ENCODE measurements around the gene HPD. TPM values are rescaled to one million over a fixed set of nuclear protein-coding genes. Genes with fewer than 3 reads are reported as not detected.

Gene HPD
- total and polyA plus RNA-seq, 4 donors: 0.17 to 0.72 (median 0.28) TPM

DNA sequence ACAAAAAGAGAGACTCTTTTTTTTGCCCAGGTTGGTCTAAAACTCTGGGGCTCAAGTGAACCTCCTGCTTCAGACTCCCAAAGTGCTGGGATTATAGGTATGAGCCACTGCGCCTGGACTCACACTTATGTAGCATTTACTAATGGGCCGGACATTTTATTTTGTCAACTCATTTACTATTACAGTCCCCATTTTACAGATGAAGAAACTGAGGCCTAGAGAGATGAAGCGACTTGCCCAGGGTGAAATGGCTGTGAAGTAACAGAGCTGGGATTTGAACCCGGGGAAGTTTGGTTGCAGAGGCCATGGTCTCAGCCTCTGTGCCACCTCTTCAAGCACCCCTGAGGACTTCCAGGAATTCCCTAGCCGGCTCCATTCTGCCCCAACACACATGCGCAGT, 9.4 kb downstream of the HPD start:
- no peak overlapping the region for H3K4me3 ChIP-seq (ENCODE audit: low read depth, low read length)
- WGBS (ENCODE audit: insufficient coverage): 94% methylated on average over 3 of the region's 6 CpGs
- DNase-seq (ENCODE audit: low read depth in 4 of 6, low spot score in 6 of 6): no peak

DNA sequence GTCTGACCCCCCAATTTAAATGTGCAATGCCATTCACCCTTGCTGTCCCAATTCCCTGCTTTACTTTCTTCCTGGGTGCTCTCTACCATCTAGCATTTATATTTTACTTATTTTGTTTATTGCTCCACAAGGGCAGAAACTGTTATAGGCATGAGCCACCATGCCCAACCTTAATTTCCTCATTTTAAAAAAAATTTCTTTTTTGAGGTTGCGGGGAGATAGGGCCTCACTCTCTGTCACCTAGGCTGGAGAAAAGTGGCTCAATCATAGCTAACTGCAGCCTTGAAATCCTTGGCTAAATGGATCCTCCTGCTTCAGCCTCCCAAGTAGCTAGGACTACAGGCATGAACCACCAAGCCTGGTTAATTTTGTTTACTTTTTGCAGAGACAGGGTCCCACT, 13.0 kb downstream of the HPD start:
- no peaks in the 10 kb centered on the region for H3K9me3 ChIP-seq (ENCODE audit: control insufficient read depth, insufficient read depth, low read length)
- no peak overlapping the region for H3K27ac ChIP-seq (ENCODE audit: low read depth, low read length)
- 100% methylated on average over 1 of the region's 1 CpG for WGBS (ENCODE audit: insufficient coverage)
- H3K36me3 ChIP-seq (ENCODE audit: control insufficient read depth, insufficient read depth, low read length): no peaks in the 10 kb centered on the region
- H3K27me3 ChIP-seq (ENCODE audit: control insufficient read depth, insufficient read depth, low read length): no peaks in the 10 kb centered on the region
- DNase-seq (ENCODE audit: low read depth in 4 of 6, low spot score in 6 of 6): no peak
- no peak overlapping the region for H3K4me3 ChIP-seq (ENCODE audit: low read depth, low read length)
- no peaks in the 10 kb centered on the region for H3K4me1 ChIP-seq (ENCODE audit: control insufficient read depth, insufficient read depth, low read length)

More for the DNA sequence above, 9.4 kb downstream of the HPD start:
- Histone ChIP-seq H3K4me1 (ENCODE audit: control insufficient read depth, insufficient read depth, low read length) (no peaks in the 10 kb centered on the region), H3K36me3 (ENCODE audit: control insufficient read depth, insufficient read depth, low read length) (no peaks in the 10 kb centered on the region), H3K9me3 (ENCODE audit: control insufficient read depth, insufficient read depth, low read length) (no peaks in the 10 kb centered on the region), H3K27ac (ENCODE audit: low read depth, low read length) (no peak overlapping the region), H3K27me3 (ENCODE audit: control insufficient read depth, insufficient read depth, low read length) (no peaks in the 10 kb centered on the region)

GRCh38 chr12:121843236-121843982, 15.2 kb downstream of the HPD start:
- no peaks in the 10 kb centered on the region for H3K36me3 ChIP-seq (ENCODE audit: control insufficient read depth, insufficient read depth, low read length)
- no peak for DNase-seq (ENCODE audit: low read depth in 4 of 6, low spot score in 6 of 6)
- H3K4me1 ChIP-seq (ENCODE audit: control insufficient read depth, insufficient read depth, low read length): peaks cover 18% of the 10 kb centered on the region
- H3K27ac ChIP-seq (ENCODE audit: low read depth, low read length): no peak overlapping the region
- 77% methylated on average over 11 of the region's 13 CpGs for WGBS (ENCODE audit: insufficient coverage)
- no peaks in the 10 kb centered on the region for H3K9me3 ChIP-seq (ENCODE audit: control insufficient read depth, insufficient read depth, low read length)
- H3K27me3 ChIP-seq (ENCODE audit: control insufficient read depth, insufficient read depth, low read length): no peaks in the 10 kb centered on the region
- no peak overlapping the region for H3K4me3 ChIP-seq (ENCODE audit: low read depth, low read length)

DNA sequence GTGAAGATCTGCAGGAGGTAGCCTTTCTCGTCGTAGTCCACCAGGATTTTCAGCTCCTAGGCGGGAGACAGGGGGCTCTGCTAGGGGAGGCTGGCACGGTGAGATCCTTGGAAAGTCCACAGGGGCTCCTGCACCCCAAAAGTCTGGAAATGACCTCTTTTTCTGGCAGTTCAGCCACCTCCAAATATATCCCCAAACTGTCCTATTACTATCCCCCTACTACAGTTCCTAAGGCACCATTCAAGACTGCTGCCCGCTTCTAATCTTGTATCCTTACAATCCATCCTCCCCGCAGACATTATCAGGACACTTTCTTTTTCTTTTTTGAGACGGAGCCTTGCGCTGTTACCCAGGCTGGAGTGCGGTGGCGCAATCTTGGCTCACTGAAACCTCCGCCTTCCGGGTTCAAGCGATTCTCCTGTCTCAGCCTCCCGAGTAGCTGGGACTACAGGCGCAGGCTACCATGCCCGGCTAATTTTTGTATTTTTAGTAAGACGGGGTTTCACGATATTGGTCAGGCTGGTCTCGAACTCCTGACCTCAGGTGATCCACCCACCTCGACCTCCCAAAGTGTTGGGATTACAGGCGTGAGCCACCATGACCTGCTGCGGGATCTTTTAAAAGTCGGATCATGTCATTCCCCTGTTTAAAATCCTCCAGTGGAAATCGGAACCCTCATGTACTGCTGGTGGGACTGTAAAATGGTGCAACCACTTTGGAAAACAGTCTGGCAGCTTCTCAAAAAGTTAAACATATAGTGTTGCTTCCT, 18.5 kb downstream of the HPD start:
- no peaks in the 10 kb centered on the region for H3K9me3 ChIP-seq (ENCODE audit: control insufficient read depth, insufficient read depth, low read length)
- 74% methylated on average over 20 of the region's 24 CpGs for WGBS (ENCODE audit: insufficient coverage)
- H3K36me3 ChIP-seq (ENCODE audit: control insufficient read depth, insufficient read depth, low read length): no peaks in the 10 kb centered on the region
- no peak overlapping the region for H3K27ac ChIP-seq (ENCODE audit: low read depth, low read length)
- DNase-seq (ENCODE audit: low read depth in 4 of 6, low spot score in 6 of 6): no peak
- peak overlapping the region; percentile 56 for H3K4me3 ChIP-seq (ENCODE audit: low read depth, low read length)
- H3K4me1 ChIP-seq (ENCODE audit: control insufficient read depth, insufficient read depth, low read length): peaks cover 18% of the 10 kb centered on the region
- no peaks in the 10 kb centered on the region for H3K27me3 ChIP-seq (ENCODE audit: control insufficient read depth, insufficient read depth, low read length)

DNA sequence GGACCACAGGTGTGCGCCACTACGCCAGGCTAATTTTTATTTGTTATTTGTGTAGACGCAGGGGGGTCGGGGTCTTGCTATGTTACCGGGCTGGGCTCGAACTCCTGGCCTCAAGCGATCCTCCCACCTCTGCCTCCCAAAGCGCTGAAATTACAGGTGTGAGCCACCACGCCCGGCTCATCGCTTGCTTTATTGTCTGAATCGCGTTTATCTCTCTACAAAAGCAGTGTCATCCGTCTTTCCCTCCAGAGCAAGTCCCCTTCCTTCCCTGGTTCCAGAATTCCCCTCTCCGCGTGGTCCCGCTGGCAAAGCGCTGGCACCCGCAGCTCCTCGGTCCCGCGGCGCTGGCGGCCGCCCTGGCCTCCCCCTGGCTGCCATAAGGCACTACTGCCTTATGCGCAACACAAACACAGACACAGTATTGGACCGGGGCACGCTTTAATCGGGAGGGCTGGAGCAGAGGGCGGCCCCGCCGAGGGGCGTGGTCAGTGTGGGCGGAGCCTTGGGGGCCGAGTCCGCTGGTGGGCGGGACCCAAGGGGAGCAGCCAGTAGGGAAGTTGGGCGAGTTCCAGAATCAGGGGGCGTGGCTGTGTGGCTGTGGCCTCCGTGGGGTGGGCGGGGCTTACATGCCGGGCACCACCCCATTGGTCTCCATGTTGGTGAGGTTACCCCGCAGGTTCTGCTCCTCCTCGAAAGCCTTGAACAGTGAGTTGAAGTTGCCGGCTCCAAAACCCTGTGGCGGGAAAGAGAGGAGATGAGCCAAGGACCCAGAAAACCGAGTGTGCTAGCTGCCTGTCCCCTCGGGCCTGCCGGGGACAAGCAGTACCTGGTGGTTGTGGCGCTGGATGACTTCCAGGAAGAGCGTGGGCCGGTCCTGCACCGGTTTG, 19.3 kb downstream of the HPD start:
- DNase-seq (ENCODE audit: low read depth in 4 of 6, low spot score in 6 of 6): peak; percentile 77 to 99 (median 91)
- Histone ChIP-seq H3K4me1 (ENCODE audit: control insufficient read depth, insufficient read depth, low read length) (peaks cover 18% of the 10 kb centered on the region), H3K9me3 (ENCODE audit: control insufficient read depth, insufficient read depth, low read length) (no peaks in the 10 kb centered on the region), H3K4me3 (ENCODE audit: low read depth, low read length) (peak overlapping the region; percentile 56), H3K27me3 (ENCODE audit: control insufficient read depth, insufficient read depth, low read length) (no peaks in the 10 kb centered on the region), H3K27ac (ENCODE audit: low read depth, low read length) (no peak overlapping the region), H3K36me3 (ENCODE audit: control insufficient read depth, insufficient read depth, low read length) (no peaks in the 10 kb centered on the region)
- 8% methylated on average over 47 of the region's 53 CpGs for WGBS (ENCODE audit: insufficient coverage)

DNA sequence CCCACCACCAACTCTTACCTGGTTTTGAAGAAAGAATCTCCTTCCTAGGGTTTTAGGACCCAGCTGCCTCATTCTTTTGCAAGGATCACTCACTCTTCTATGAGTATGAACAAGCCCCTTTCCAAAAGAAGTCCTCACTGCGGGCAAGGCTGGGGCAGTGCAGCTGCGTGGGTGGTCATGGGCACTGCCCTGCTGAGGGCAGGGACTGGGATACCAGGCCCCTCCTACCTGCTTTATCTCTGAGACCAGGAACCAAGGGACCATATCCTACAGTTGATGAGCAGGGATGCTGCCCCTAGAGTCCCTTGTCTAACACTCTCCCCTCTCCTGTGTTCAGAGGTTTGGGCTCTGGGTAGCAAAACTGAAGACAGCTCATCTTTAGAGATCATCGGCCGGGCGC, 20.5 kb downstream of the HPD start:
- Histone ChIP-seq H3K4me3 (ENCODE audit: low read depth, low read length) (no peak overlapping the region), H3K36me3 (ENCODE audit: control insufficient read depth, insufficient read depth, low read length) (no peaks in the 10 kb centered on the region), H3K4me1 (ENCODE audit: control insufficient read depth, insufficient read depth, low read length) (peaks cover 18% of the 10 kb centered on the region), H3K27ac (ENCODE audit: low read depth, low read length) (no peak overlapping the region), H3K27me3 (ENCODE audit: control insufficient read depth, insufficient read depth, low read length) (no peaks in the 10 kb centered on the region), H3K9me3 (ENCODE audit: control insufficient read depth, insufficient read depth, low read length) (no peaks in the 10 kb centered on the region)
- no peak for DNase-seq (ENCODE audit: low read depth in 4 of 6, low spot score in 6 of 6)
- WGBS (ENCODE audit: insufficient coverage): 86% methylated on average over 3 of the region's 5 CpGs

DNA sequence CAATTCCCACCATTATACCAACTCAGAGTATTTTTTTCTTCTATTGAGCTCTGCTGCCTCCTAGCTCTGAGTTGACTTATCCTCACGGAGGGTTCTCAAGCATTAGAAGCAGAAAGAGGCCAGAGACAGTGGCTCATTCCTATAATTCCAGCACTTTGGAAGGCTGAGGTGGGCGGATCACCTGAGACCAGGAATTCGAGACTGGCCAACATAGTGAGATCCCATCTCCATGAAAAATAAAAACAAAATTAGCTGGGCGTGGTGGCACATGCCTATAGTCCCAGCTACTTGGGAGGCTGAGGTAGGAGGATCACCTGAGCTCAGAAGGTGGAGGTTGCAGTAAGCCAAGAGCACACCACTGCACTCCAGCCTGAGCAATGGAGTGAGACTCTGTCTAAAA, 21.0 kb downstream of the HPD start:
- DNase-seq (ENCODE audit: low read depth in 4 of 6, low spot score in 6 of 6): no peak
- no peaks in the 10 kb centered on the region for H3K27me3 ChIP-seq (ENCODE audit: control insufficient read depth, insufficient read depth, low read length)
- 43% methylated on average over 2 of the region's 4 CpGs for WGBS (ENCODE audit: insufficient coverage)

DNA sequence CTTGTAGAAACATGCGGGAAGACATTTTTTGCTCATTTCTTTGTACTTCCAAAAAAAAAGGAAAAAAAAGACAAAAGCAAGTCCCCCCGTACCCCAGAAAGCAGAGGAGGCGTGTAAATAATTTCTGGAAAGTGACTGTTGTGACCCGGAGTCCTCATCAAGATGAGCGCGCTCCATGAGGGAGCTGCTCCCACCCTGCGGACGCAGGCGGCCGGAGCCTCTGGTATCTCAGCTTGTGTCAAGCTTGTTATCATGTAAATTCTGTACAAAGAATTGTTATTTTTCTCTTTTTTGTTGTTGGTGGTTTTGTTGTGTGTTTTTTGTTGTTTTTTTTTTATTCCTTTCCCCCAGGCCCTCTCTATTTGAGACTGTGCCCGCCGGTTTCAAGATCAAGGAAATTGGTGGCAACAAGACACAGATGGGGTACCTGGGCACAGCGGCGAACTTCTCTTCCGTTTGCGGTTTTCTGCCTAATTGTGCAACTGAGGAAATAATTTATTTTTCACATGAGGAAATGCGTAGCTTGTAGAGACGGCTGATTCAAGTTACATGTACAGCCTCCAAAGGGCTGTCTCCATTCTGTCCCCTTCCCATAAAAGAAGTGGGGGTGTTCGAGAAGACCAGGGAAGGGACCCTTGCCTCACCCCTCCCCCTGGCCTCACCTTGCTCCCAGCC, 27.0 kb downstream of the HPD start:
- no peak overlapping the region for H3K27ac ChIP-seq (ENCODE audit: low read depth, low read length)
- DNase-seq (ENCODE audit: low read depth in 4 of 6, low spot score in 6 of 6): no peak
- no peaks in the 10 kb centered on the region for H3K9me3 ChIP-seq (ENCODE audit: control insufficient read depth, insufficient read depth, low read length)
- WGBS (ENCODE audit: insufficient coverage): 96% methylated on average over 5 of the region's 19 CpGs
- no peak overlapping the region for H3K4me3 ChIP-seq (ENCODE audit: low read depth, low read length)
- no peaks in the 10 kb centered on the region for H3K27me3 ChIP-seq (ENCODE audit: control insufficient read depth, insufficient read depth, low read length)
- H3K36me3 ChIP-seq (ENCODE audit: control insufficient read depth, insufficient read depth, low read length): peaks cover 53% of the 10 kb centered on the region
- H3K4me1 ChIP-seq (ENCODE audit: control insufficient read depth, insufficient read depth, low read length): peaks cover 12% of the 10 kb centered on the region

More for the DNA sequence above, 21.0 kb downstream of the HPD start:
- Histone ChIP-seq H3K4me1 (ENCODE audit: control insufficient read depth, insufficient read depth, low read length) (peaks cover 18% of the 10 kb centered on the region), H3K27ac (ENCODE audit: low read depth, low read length) (no peak overlapping the region), H3K4me3 (ENCODE audit: low read depth, low read length) (no peak overlapping the region), H3K36me3 (ENCODE audit: control insufficient read depth, insufficient read depth, low read length) (no peaks in the 10 kb centered on the region), H3K9me3 (ENCODE audit: control insufficient read depth, insufficient read depth, low read length) (no peaks in the 10 kb centered on the region)
